H9 (cell line): ENCODE results near the gene FANCI. TPM values are rescaled to one million over a fixed set of nuclear protein-coding genes. Genes with fewer than 3 reads are reported as not detected.

ENCODE experiments used
- DNase-seq: peaks from one replicate; pipeline ENCODE4 v3.0.0-alpha.2; 2017
- H2AFZ ChIP-seq: one replicate; pipeline ENCODE4 v1.6.1; 2013; ENCODE audit warnings: mild to moderate bottlenecking, low read length, control low read depth, moderate library complexity
- H2AK5ac ChIP-seq: 2 replicates; pipeline ENCODE4 v1.6.1; 2013; ENCODE audit warnings: low read length, control low read depth, mixed read lengths; ENCODE audit not compliant: insufficient read length
- H2BK120ac ChIP-seq: one replicate; pipeline ENCODE4 v1.6.1; 2013; ENCODE audit warnings: low read depth, mild to moderate bottlenecking, low read length, control low read depth, inconsistent platforms; ENCODE audit not compliant: poor library complexity, severe bottlenecking
- H2BK12ac ChIP-seq: 2 replicates; pipeline ENCODE4 v1.6.1; 2013; ENCODE audit warnings: low read length, control low read depth, mixed read lengths, low read depth; ENCODE audit not compliant: insufficient read length
- H2BK15ac ChIP-seq: 2 replicates; pipeline ENCODE4 v1.6.1; 2013; ENCODE audit warnings: low read depth, low read length, control low read depth
- H2BK20ac ChIP-seq: one replicate; pipeline ENCODE4 v1.6.1; 2013; ENCODE audit warnings: low read depth, mild to moderate bottlenecking, low read length, control low read depth, inconsistent platforms; ENCODE audit not compliant: poor library complexity, severe bottlenecking
- H2BK5ac ChIP-seq: 2 replicates; pipeline ENCODE4 v1.6.1; 2013; ENCODE audit warnings: low read length, control low read depth, mixed read lengths; ENCODE audit not compliant: insufficient read length
- H3K14ac ChIP-seq: 2 replicates; pipeline ENCODE4 v1.6.1; 2013; ENCODE audit warnings: low read length, control low read depth; ENCODE audit not compliant: insufficient read depth
- H3K18ac ChIP-seq: 2 replicates; pipeline ENCODE4 v1.6.1; 2013; ENCODE audit warnings: low read depth, mild to moderate bottlenecking, mixed read lengths, low read length, control low read depth; ENCODE audit not compliant: insufficient read length
- H3K23ac ChIP-seq: 2 replicates; pipeline ENCODE4 v1.6.1; 2013; ENCODE audit warnings: low read length, control low read depth, mixed read lengths, low read depth; ENCODE audit not compliant: insufficient read length
- H3K23me2 ChIP-seq: 2 replicates; pipeline ENCODE4 v1.6.1; 2013; ENCODE audit warnings: low read depth, mild to moderate bottlenecking, mixed read lengths, low read length, control low read depth; ENCODE audit not compliant: insufficient read length, poor library complexity, severe bottlenecking
- H3K27ac ChIP-seq: 2 replicates; pipeline ENCODE4 v1.5.1; 2013; ENCODE audit warnings: low read length, control low read depth, mixed read lengths, low read depth; ENCODE audit not compliant: insufficient read length
- H3K27me3 ChIP-seq: 2 replicates; pipeline ENCODE4 v1.6.1; 2013; ENCODE audit warnings: low read length, control low read depth, inconsistent platforms; ENCODE audit not compliant: insufficient read depth
- H3K4ac ChIP-seq: 2 replicates; pipeline ENCODE4 v1.6.1; 2013; ENCODE audit warnings: low read depth, mild to moderate bottlenecking, control low read depth, inconsistent platforms, low read length, moderate library complexity
- H3K4me1 ChIP-seq: 2 replicates; pipeline ENCODE4 v1.6.1; 2013; ENCODE audit warnings: low read length, control low read depth, inconsistent platforms; ENCODE audit not compliant: insufficient read depth
- H3K4me2 ChIP-seq: 2 replicates; pipeline ENCODE4 v1.6.1; 2013; ENCODE audit warnings: low read length, control low read depth, mixed read lengths; ENCODE audit not compliant: insufficient read length, insufficient read depth
- H3K56ac ChIP-seq: 2 replicates; pipeline ENCODE4 v1.6.1; 2013; ENCODE audit warnings: low read depth, mild to moderate bottlenecking, mixed read lengths, low read length, control low read depth; ENCODE audit not compliant: insufficient read length
- H3K79me1 ChIP-seq: 2 replicates; pipeline ENCODE4 v1.6.1; 2013; ENCODE audit warnings: low read depth, mild to moderate bottlenecking, moderate library complexity, low read length, control low read depth, inconsistent platforms; ENCODE audit not compliant: insufficient read depth, poor library complexity, severe bottlenecking
- H3K79me2 ChIP-seq: 2 replicates; pipeline ENCODE4 v1.6.1; 2013; ENCODE audit warnings: low read length, control low read depth, inconsistent platforms; ENCODE audit not compliant: insufficient read depth
- H3K9ac ChIP-seq: 2 replicates; pipeline ENCODE4 v1.6.1; 2013; ENCODE audit warnings: low read length, control low read depth, mixed read lengths; ENCODE audit not compliant: insufficient read length; ENCODE audit errors: extremely low read depth
- H3K9me3 ChIP-seq: one replicate; pipeline ENCODE4 v1.6.1; 2013; ENCODE audit warnings: low read depth, low read length, inconsistent platforms; ENCODE audit not compliant: control insufficient read depth
- H3T11ph ChIP-seq: one replicate; pipeline ENCODE4 v1.6.1; 2013; ENCODE audit warnings: mild to moderate bottlenecking, low read length, control low read depth, inconsistent platforms
- H4K20me1 ChIP-seq: one replicate; pipeline ENCODE4 v1.6.1; 2013; ENCODE audit not compliant: control insufficient read depth, insufficient read length, insufficient read depth
- H4K5ac ChIP-seq: 2 replicates; pipeline ENCODE4 v1.6.1; 2013; ENCODE audit warnings: low read depth, mild to moderate bottlenecking, mixed read lengths, low read length, control low read depth; ENCODE audit not compliant: insufficient read length
- H4K8ac ChIP-seq: replicated peaks from 2 replicates; pipeline ENCODE4 v1.6.1; 2013; ENCODE audit warnings: low read length, control low read depth, mixed read lengths, low read depth; ENCODE audit not compliant: insufficient read length
- H4K91ac ChIP-seq: 2 replicates; pipeline ENCODE4 v1.6.1; 2013; ENCODE audit warnings: low read depth, mild to moderate bottlenecking, moderate library complexity, mixed read lengths, low read length, control low read depth; ENCODE audit not compliant: insufficient read length
- H3K27ac Mint-ChIP-seq, 3 experiments: 2 replicates in 2 of 3; 3 replicates in 1 of 3; pipeline ENCODE4 v1.8.0; 2020 to 2021; ENCODE audit warnings: mixed read lengths in 3 of 3, mild to moderate bottlenecking in 1 of 3, moderate library complexity in 1 of 3
- H3K27me3 Mint-ChIP-seq: 2 replicates; pipeline ENCODE4 v1.8.0; 2021; ENCODE audit warnings: low read depth, mild to moderate bottlenecking, moderate library complexity, mixed read lengths
- H3K36me3 Mint-ChIP-seq, 3 experiments: 2 replicates in 2 of 3; 3 replicates in 1 of 3; pipeline ENCODE4 v1.8.0; 2020 to 2021; ENCODE audit warnings: low read depth in 3 of 3, mixed read lengths in 3 of 3; ENCODE audit not compliant: insufficient read depth in 1 of 3
- H3K4me1 Mint-ChIP-seq, 2 experiments: 2 replicates each; pipeline ENCODE4 v1.8.0; 2020; ENCODE audit warnings: mixed read lengths in 2 of 2
- H3K4me3 Mint-ChIP-seq, 2 experiments: 2 replicates in 1 of 2; 3 replicates in 1 of 2; pipeline ENCODE4 v1.8.0; 2020 to 2021; ENCODE audit warnings: mild to moderate bottlenecking in 2 of 2, mixed read lengths in 2 of 2, moderate library complexity in 1 of 2
- H3K9me3 Mint-ChIP-seq, 2 experiments: 2 replicates in 1 of 2; 3 replicates in 1 of 2; pipeline ENCODE4 v1.8.0; 2020; ENCODE audit warnings: mild to moderate bottlenecking in 2 of 2, mixed read lengths in 2 of 2, moderate library complexity in 1 of 2
- WGBS: extraction: QIAGEN DNeasy Blood & Tissue Kit; methylation state at CpG from one replicate; pipeline ENCODE4 v1.1.7; 2013; ENCODE audit warnings: missing lambda C conversion rate, low lambda C conversion rate, mixed read lengths; ENCODE audit not compliant: insufficient read length; ENCODE audit errors: extremely low coverage; 5-methylcytosine and 5-hydroxymethylcytosine counted together
- total RNA-seq: library from RNA; stranded (reverse); gene quantifications from 2 replicates; pipeline ENCODE4 v1.2.1, GENCODE V29; 2021
- TF ChIP-seq, protein P1 (sequence below): fragments of 200-600 bp; sonication (generic); conservative IDR thresholded peaks from 3 replicates; pipeline ENCODE4 v1.8.0; 2021; ENCODE audit warnings: antibody characterized with exemption, mild to moderate bottlenecking

FANCI gene
- total RNA-seq, 1 experiment from 2014 or later = 106 TPM

GRCh38 chr15:89227425-89227824, 16.4 kb upstream of the FANCI start:
- no peak overlapping the region for H3K4me3 Mint-ChIP-seq

More at GRCh38 chr15:89227425-89227824, 16.4 kb upstream of the FANCI start:
- Histone ChIP-seq H3T11ph (no peak overlapping the region), H3K79me1 (no peaks in the 10 kb centered on the region), H4K8ac (no peak overlapping the region), H3K23me2 (no peaks in the 10 kb centered on the region), H4K20me1 (no peaks in the 10 kb centered on the region), H2BK20ac (no peak overlapping the region), H4K5ac (no peak overlapping the region), H3K9ac (no peak overlapping the region), H3K4me1 (no peaks in the 10 kb centered on the region; the same call in 1 of the 2 replicates), H2BK120ac (no peak overlapping the region), H3K56ac (no peak overlapping the region), H2AFZ (no peak overlapping the region), H2BK5ac (no peak overlapping the region), H4K91ac (no peak overlapping the region), H3K4me2 (no peak overlapping the region), H3K14ac (no peak overlapping the region), H2BK12ac (no peak overlapping the region), H3K4ac (no peak overlapping the region), H2BK15ac (no peak overlapping the region), H3K27ac (no peak overlapping the region), H2AK5ac (no peak overlapping the region), H3K27me3 (no peaks in the 10 kb centered on the region), H3K23ac (no peak overlapping the region), H3K18ac (no peak overlapping the region), H3K9me3 (no peaks in the 10 kb centered on the region), H3K79me2 (no peaks in the 10 kb centered on the region)
- no peak overlapping the region for H3K27ac Mint-ChIP-seq
- peaks cover 6% of the 10 kb centered on the region for H3K27me3 Mint-ChIP-seq
- H3K36me3 Mint-ChIP-seq = no peaks in the 10 kb centered on the region
- WGBS = no CpG with 5 or more reads among the region's 7 CpGs
- DNase-seq = no peak
- peaks cover 0 to 2% of the 10 kb centered on the region in 2 experiments; a peak in 1 of 5 replicates for H3K9me3 Mint-ChIP-seq
- TF ChIP-seq, protein P1, sequence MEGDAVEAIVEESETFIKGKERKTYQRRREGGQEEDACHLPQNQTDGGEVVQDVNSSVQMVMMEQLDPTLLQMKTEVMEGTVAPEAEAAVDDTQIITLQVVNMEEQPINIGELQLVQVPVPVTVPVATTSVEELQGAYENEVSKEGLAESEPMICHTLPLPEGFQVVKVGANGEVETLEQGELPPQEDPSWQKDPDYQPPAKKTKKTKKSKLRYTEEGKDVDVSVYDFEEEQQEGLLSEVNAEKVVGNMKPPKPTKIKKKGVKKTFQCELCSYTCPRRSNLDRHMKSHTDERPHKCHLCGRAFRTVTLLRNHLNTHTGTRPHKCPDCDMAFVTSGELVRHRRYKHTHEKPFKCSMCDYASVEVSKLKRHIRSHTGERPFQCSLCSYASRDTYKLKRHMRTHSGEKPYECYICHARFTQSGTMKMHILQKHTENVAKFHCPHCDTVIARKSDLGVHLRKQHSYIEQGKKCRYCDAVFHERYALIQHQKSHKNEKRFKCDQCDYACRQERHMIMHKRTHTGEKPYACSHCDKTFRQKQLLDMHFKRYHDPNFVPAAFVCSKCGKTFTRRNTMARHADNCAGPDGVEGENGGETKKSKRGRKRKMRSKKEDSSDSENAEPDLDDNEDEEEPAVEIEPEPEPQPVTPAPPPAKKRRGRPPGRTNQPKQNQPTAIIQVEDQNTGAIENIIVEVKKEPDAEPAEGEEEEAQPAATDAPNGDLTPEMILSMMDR = no peak
- H3K4me1 Mint-ChIP-seq = peaks cover 4 to 18% of the 10 kb centered on the region in 2 experiments
